Transverse colon (tissue), 4 donors: Measurements from ENCODE around the gene HDDC3. TPM values are rescaled to one million over a fixed set of nuclear protein-coding genes. Genes with fewer than 3 reads are reported as not detected.

Experiments used
- DNase-seq: peaks from one replicate; pipeline ENCODE4 v3.0.0-alpha.2; 2019
- H3K27ac ChIP-seq, 4 donors: fragments of 200-600 bp; sonication (generic); 2 replicates each; pipeline ENCODE4 v1.5.1; 2016 to 2018; ENCODE audit warnings: inconsistent platforms in 4 of 4
- H3K27me3 ChIP-seq: fragments of 200-600 bp; sonication (generic); 2 replicates; pipeline ENCODE4 v1.5.1; 2017; ENCODE audit warnings: inconsistent platforms
- H3K36me3 ChIP-seq, 4 donors: fragments of 200-600 bp; sonication (generic); 2 replicates each; pipeline ENCODE4 v1.5.1; 2017 to 2019; ENCODE audit warnings: inconsistent platforms in 4 of 4
- H3K4me1 ChIP-seq, 4 donors: fragments of 200-600 bp; sonication (generic); 2 replicates each; pipeline ENCODE4 v1.5.1; 2017 to 2020; ENCODE audit warnings: inconsistent platforms in 4 of 4
- H3K4me3 ChIP-seq, 4 donors: fragments of 200-600 bp; sonication (generic); 1 replicate in 1 of 4; 2 replicates in 3 of 4; pipeline versions ENCODE4 v1.5.1 to v1.6.1; 2017 to 2019; ENCODE audit warnings: inconsistent platforms in 4 of 4
- H3K9me3 ChIP-seq, 2 donors: fragments of 200-600 bp; sonication (generic); 2 replicates each; pipeline ENCODE4 v1.5.1; 2017 to 2019; ENCODE audit warnings: inconsistent platforms in 2 of 2
- EP300 ChIP-seq: sonication (generic); formaldehyde crosslinking; IDR thresholded peaks from one replicate; pipeline ENCODE4 v1.6.1; 2017; ENCODE audit warnings: antibody characterized with exemption, low read depth
- POLR2A ChIP-seq: fragments of 450-650 bp; IDR thresholded peaks from one replicate; pipeline ENCODE4 v1.6.1; 2016; ENCODE audit warnings: antibody characterized with exemption, mild to moderate bottlenecking, moderate library complexity
- POLR2AphosphoS5 ChIP-seq, 3 donors: sonication (generic); formaldehyde crosslinking; IDR thresholded peaks; one replicate each; pipeline ENCODE4 v1.6.1; 2016; ENCODE audit warnings: antibody characterized with exemption in 3 of 3
- WGBS, 2 donors: methylation state at CpG; one replicate each; pipeline ENCODE4 v1.1.5; 2018; ENCODE audit warnings: low coverage in 1 of 2; 5-methylcytosine and 5-hydroxymethylcytosine counted together
- in situ Hi-C, 4 donors: fragments of 200-750 bp; cut with MboI; loops; one replicate each; pipeline versions ENCODE4 v1.15.0 to v1.15.1; 2017; ENCODE audit warnings: low sequenced_read_pairs in 3 of 4, low pct_ligation_motif_present in 1 of 4, low pct_unique_long_range_greater_than_20kb in 1 of 4
- intact Hi-C: fragments of 100-400 bp; cut with DNase I; formaldehyde crosslinking; loops from one replicate; pipeline ENCODE4 v1.15.1; 2023; ENCODE audit warnings: low total_unique reads
- total RNA-seq, 4 donors: library from RNA; depleted of rRNA; stranded (reverse); fragments of >200 nt; gene quantifications; one replicate each; pipeline ENCODE4 v1.1.0, GENCODE V29; 2016
- TF ChIP-seq, protein P1 (sequence below), 5 experiments: fragments of 200-600 bp in 3 of 5; fragments of 450-650 bp in 2 of 5; sonication (generic) in 3 of 5; IDR thresholded peaks; 1 replicate in 2 of 5; 2 replicates in 3 of 5; pipeline ENCODE4 v1.5.1; 2016 to 2017; ENCODE audit warnings: antibody characterized with exemption in 5 of 5, inconsistent platforms in 3 of 5, mild to moderate bottlenecking in 2 of 5, moderate library complexity in 1 of 5

The HDDC3 gene
- total RNA-seq, 4 donors from 2014 or later: 13.8 to 21.8 (median 17.9) TPM

DNA sequence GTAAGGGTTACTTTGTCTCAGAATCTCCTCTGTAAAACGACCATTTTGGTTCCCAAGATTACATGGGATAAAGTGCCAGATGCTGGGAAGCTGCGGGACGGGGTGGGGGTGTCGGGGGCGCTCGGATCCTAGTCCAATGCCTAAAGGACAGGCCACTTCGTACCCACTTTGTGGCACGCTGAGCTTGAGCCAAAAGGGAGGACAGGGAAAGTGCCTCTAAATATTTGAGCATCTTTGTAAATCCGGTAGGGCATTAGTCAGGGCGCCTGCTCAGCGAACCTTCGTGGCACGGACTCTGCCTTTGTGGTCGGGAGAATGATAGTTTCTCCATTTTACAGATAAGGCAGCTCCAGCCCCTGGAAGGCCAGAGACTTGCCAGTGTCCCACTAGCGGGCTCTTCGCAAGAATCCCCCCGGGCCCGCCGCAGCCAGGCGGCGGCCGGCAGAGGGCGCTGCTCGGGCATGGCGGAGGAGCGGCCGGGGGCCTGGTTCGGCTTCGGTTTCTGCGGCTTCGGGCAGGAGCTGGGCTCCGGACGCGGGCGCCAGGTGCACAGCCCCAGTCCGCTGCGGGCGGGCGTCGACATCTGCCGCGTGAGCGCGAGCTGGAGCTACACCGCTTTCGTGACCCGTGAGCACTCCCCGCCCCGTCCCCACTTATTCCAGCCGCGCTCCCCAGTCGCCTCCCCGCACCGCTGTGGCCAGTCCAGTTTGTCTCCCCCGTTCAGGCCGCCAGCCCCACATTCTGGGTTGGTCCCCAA lies 24.1 kb upstream of the HDDC3 start:
- 3 to 10% methylated on average over 4 to 37 of the region's 56 CpGs for WGBS, 2 donors
- H3K27ac ChIP-seq: peak overlapping the region; percentile 64 to 98 (median 84)
- TF ChIP-seq EP300 (no peak), POLR2AphosphoS5 (IDR thresholded peaks at IDR 0.05) (peak in 1 of 3 donors; percentile 8), POLR2A (no peak)
- TF ChIP-seq, protein P1, sequence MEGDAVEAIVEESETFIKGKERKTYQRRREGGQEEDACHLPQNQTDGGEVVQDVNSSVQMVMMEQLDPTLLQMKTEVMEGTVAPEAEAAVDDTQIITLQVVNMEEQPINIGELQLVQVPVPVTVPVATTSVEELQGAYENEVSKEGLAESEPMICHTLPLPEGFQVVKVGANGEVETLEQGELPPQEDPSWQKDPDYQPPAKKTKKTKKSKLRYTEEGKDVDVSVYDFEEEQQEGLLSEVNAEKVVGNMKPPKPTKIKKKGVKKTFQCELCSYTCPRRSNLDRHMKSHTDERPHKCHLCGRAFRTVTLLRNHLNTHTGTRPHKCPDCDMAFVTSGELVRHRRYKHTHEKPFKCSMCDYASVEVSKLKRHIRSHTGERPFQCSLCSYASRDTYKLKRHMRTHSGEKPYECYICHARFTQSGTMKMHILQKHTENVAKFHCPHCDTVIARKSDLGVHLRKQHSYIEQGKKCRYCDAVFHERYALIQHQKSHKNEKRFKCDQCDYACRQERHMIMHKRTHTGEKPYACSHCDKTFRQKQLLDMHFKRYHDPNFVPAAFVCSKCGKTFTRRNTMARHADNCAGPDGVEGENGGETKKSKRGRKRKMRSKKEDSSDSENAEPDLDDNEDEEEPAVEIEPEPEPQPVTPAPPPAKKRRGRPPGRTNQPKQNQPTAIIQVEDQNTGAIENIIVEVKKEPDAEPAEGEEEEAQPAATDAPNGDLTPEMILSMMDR (IDR thresholded peaks at IDR 0.05): peak; percentile 89 to 97 (median 95)
- H3K4me3 ChIP-seq: peak overlapping the region; percentile 43 to 67 (median 64)
- in situ Hi-C loops: loop anchor here in 3 of 4 donors (10.0 to 25.0 kb wide), 2 partner anchors 306 to 318 kb away; no protein-coding TSS in a partner anchor
- H3K4me1 ChIP-seq: peaks cover 11 to 32% (median 20%) of the 10 kb centered on the region in 4 donors
- intact Hi-C loops: loop anchor here (10.0 kb wide), 1 partner anchor 318 kb away; no protein-coding TSS in a partner anchor
- H3K36me3 ChIP-seq: peaks cover 0 to 4% (median 1%) of the 10 kb centered on the region in 4 donors
- peak; percentile 82 for DNase-seq
- no peaks in the 10 kb centered on the region for H3K27me3 ChIP-seq
- H3K9me3 ChIP-seq: no peaks in the 10 kb centered on the region

DNA sequence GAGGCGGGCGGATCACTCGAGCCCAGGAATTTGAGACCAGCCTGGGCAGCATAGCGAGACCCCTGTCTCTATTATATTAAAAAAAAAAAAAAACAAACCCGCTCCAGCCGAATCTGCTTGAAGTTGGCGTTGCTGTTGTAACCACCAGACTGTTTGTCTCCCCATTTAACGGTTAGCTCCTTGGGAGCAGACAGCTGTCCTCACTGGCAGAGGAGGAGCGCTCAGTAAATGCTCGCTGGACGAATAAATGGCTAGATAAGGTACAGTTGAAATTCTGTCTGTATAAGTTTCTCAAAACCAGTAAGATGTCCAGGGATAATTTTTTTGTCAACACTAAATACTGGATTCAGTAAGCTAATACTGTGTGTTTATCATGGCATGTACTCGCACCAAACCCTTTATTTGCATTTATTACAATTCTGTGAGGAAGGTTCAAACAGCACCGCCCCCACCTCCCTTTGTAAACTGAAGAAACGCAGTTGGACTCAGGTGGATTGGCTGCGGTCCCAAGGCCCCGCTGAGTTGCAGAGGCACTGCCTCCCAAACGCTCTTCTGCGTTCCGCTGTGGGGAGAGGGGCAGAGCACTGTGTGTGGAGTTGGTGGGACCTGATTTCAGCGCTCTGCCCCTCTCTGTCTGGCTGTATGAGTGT lies 23.4 kb upstream of the HDDC3 start:
- Histone ChIP-seq H3K9me3 (no peaks in the 10 kb centered on the region), H3K36me3 (peaks cover 0 to 5% (median 0%) of the 10 kb centered on the region in 4 donors), H3K27me3 (no peaks in the 10 kb centered on the region), H3K4me3 (peak overlapping the region in 3 of 4 donors; percentile 62 to 73 (median 67)), H3K27ac (peak overlapping the region in 3 of 4 donors; percentile 93 to 98 (median 95)), H3K4me1 (peaks cover 11 to 32% (median 20%) of the 10 kb centered on the region in 4 donors)
- intact Hi-C loops: loop anchor here (10.0 kb wide), 1 partner anchor 319 kb away; no protein-coding TSS in a partner anchor
- in situ Hi-C loops: loop anchor here in 3 of 4 donors (10.0 to 25.0 kb wide), 2 partner anchors 307 to 319 kb away; no protein-coding TSS in a partner anchor
- DNase-seq: peak; percentile 63
- no peak for TF ChIP-seq POLR2AphosphoS5 (IDR thresholded peaks at IDR 0.05)
- no peak for TF ChIP-seq POLR2A
- TF ChIP-seq, protein P1 (IDR thresholded peaks at IDR 0.05): no peak
- no peak for TF ChIP-seq EP300
- WGBS, 2 donors: 0 to 46% methylated on average over 1 to 20 of the region's 20 CpGs

DNA sequence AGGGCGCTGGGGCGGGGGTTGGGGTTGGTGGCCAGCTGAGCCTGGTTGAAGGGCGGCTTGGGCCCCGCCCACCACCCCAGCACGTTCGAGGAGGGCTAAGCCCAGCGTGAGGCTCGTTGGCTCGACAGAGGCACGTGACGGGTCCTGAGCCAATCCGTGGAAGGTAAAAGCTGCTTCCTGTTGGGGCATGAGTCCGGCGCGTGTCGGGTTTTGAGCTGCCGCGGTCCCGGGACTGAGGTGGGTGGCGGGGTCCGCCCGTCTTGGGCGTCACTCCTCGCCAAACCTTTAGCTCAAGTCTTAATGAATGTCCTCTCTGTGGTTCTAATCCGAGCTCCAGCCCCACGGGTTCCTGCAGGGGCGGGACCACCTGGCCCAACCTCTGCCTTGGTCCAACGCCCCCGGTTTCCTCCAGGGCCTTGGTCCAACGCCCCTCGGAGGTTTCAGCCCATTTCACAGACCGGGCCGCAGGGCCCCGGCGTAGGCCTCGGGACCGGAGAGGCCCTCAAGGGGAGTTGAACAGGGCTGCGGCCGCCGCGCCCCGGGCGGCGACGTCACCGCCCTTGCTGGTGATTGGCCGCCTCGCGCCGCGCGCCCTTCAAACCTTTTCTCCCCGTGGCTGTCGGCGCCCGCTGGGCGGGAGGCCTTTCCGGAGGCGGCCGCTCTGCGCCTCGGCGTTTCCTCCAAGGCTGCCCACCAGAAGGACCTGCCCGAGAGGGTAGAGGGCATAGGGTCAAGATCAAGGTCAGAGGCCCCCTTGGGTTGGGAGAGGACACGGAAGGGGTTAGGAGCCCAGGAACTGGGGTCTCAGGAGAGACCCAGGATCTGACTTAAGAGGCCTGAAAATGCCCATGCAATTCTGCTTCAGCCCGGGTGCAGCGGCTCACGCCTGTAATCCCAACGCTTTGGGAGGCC lies 22.6 kb upstream of the HDDC3 start, which contains the start of gene RCCD1:
TSS of gene RCCD1 (plus strand) at position 173 of the 912 bp plus-strand sequence. CDS start 1,851 bp downstream, outside the sequence.
- no peaks in the 10 kb centered on the region for H3K27me3 ChIP-seq
- WGBS, 2 donors: 2 to 13% methylated on average over 3 to 48 of the region's 69 CpGs
- peaks cover 0 to 5% (median 0%) of the 10 kb centered on the region in 4 donors for H3K36me3 ChIP-seq
- H3K4me3 ChIP-seq: peak within 1 kb of the TSS; percentile 49 to 73 (median 62)
- H3K4me1 ChIP-seq: peaks cover 11 to 32% (median 20%) of the 10 kb centered on the region in 4 donors
- DNase-seq: peak; percentile 96
- TF ChIP-seq POLR2AphosphoS5 (IDR thresholded peaks at IDR 0.05): peak; percentile 58 to 90 (median 84)
- peak; percentile 75 for TF ChIP-seq POLR2A
- TF ChIP-seq, protein P1 (IDR thresholded peaks at IDR 0.05): no peak
- intact Hi-C loops (loop anchor here (10.0 kb wide), 1 partner anchor 320 kb away; no protein-coding TSS in a partner anchor), in situ Hi-C loops (loop anchor here in 3 of 4 donors (10.0 to 25.0 kb wide), 2 partner anchors 307 to 320 kb away; no protein-coding TSS in a partner anchor)
- H3K27ac ChIP-seq: peak within 1 kb of the TSS; percentile 93 to 98 (median 94)
- no peaks in the 10 kb centered on the region for H3K9me3 ChIP-seq
